K562 (cell line): ENCODE measurements around the gene CLTA. TPM values are rescaled to one million over a fixed set of nuclear protein-coding genes. Genes with fewer than 3 reads are reported as not detected.

Experiments used
- ATAC-seq: fragments of 200-7000 bp; cut with Tn5 transposase; 3 replicates; pipeline ENCODE4 v1.9.1; 2020; ENCODE audit warnings: moderate library complexity
- BruUV-seq: library from RNA; stranded (reverse); fragments of 400-500 nt; replicated peaks from 2 replicates; lab custom pipeline; 2021; lab: Mats Ljungman, UMichigan
- CTCF ChIA-PET: fragments of 300-600 bp; formaldehyde crosslinking; extraction: SDS; loops from one replicate; lab custom pipeline; 2021; ENCODE audit warnings: low intra/inter-chr PET ratio; lab: Yijun Ruan, JAX
- POLR2A ChIA-PET: fragments of 300-600, 350-650 bp; sonication (Branson Sonifier 250); formaldehyde crosslinking; extraction: SDS; loops from one replicate; lab custom pipeline; 2021; ENCODE audit warnings: antibody characterized with exemption, inconsistent platforms; lab: Yijun Ruan, JAX
- DNase-seq, 4 experiments: peaks; one replicate each; pipeline versions ENCODE4 v3.0.0 to v3.0.0-alpha.2; 2011 to 2018; ENCODE audit warnings: low spot score in 3 of 4, mixed read lengths in 3 of 4; ENCODE audit errors: extremely low read depth in 1 of 4
- FAIRE-seq: peaks from 2 replicates; lab custom pipeline; 2011; peaks lifted over from hg19 to GRCh38; lab: Jason Lieb, UNC
- H2AFZ ChIP-seq: 2 replicates; pipeline ENCODE4 v1.6.0; 2011; ENCODE audit warnings: low read depth, low read length, control low read depth, inconsistent platforms
- H3K27ac ChIP-seq: fragments of 200-600 bp; 3 replicates; pipeline ENCODE4 v1.8.0; 2011; ENCODE audit warnings: low read depth, mild to moderate bottlenecking, control low read depth, inconsistent platforms, low read length, moderate library complexity, mixed read lengths; ENCODE audit errors: extremely low read depth
- H3K27me3 ChIP-seq, 2 experiments: fragments of 300-600 bp in 1 of 2; 2 replicates in 1 of 2; 3 replicates in 1 of 2; pipeline versions ENCODE4 v1.6.0 to v1.8.0; 2011; ENCODE audit warnings: inconsistent platforms in 2 of 2, low read length in 2 of 2, mild to moderate bottlenecking in 1 of 2, mixed read lengths in 1 of 2, moderate library complexity in 1 of 2; ENCODE audit not compliant: control insufficient read depth in 2 of 2, insufficient read depth in 2 of 2
- H3K36me3 ChIP-seq: fragments of 300-600 bp; 3 replicates; pipeline ENCODE4 v1.8.0; 2011; ENCODE audit warnings: mild to moderate bottlenecking, low read length, inconsistent platforms; ENCODE audit not compliant: control insufficient read depth, insufficient read depth
- H3K4me1 ChIP-seq, 2 experiments: fragments of 200-600 bp in 1 of 2; replicated peaks in 1 of 2; 2 replicates in 1 of 2; 3 replicates in 1 of 2; pipeline versions ENCODE4 v1.5.1 to v1.8.0; 2011; ENCODE audit warnings: inconsistent platforms in 2 of 2, low read length in 2 of 2, mild to moderate bottlenecking in 1 of 2, mixed read lengths in 1 of 2, moderate library complexity in 1 of 2; ENCODE audit not compliant: control insufficient read depth in 2 of 2, insufficient read depth in 2 of 2
- H3K4me2 ChIP-seq: 2 replicates; pipeline ENCODE4 v1.6.1; 2011; ENCODE audit warnings: low read length, control low read depth, inconsistent platforms, mixed read lengths; ENCODE audit not compliant: insufficient read depth
- H3K4me3 ChIP-seq: fragments of 200-600 bp; sonication (generic), shearing (Covaris generic); 2 replicates; pipeline ENCODE4 v1.5.1; 2016; ENCODE audit warnings: control low read depth, inconsistent platforms
- H3K79me2 ChIP-seq: fragments of 200-600 bp; 3 replicates; pipeline ENCODE4 v1.8.0; 2011; ENCODE audit warnings: low read length, inconsistent platforms; ENCODE audit not compliant: control insufficient read depth, insufficient read depth
- H3K9ac ChIP-seq, 2 experiments: 2 replicates each; pipeline versions ENCODE4 v1.6.0 to v1.6.1; 2011; ENCODE audit warnings: low read depth in 2 of 2, low read length in 2 of 2, control low read depth in 1 of 2, inconsistent platforms in 1 of 2, mild to moderate bottlenecking in 1 of 2, mixed read lengths in 1 of 2; ENCODE audit not compliant: insufficient read depth in 1 of 2
- H3K9me1 ChIP-seq: one replicate; pipeline ENCODE4 v1.6.0; 2011; ENCODE audit warnings: inconsistent platforms, mild to moderate bottlenecking, low read length, moderate library complexity; ENCODE audit not compliant: control insufficient read depth, insufficient read depth
- H3K9me3 ChIP-seq: replicated peaks from 2 replicates; pipeline ENCODE4 v1.5.1; 2011; ENCODE audit warnings: low read depth, low read length, inconsistent platforms; ENCODE audit not compliant: control insufficient read depth, insufficient read depth
- H4K20me1 ChIP-seq: replicated peaks from 2 replicates; pipeline ENCODE4 v1.6.1; 2011; ENCODE audit warnings: low read length, inconsistent platforms, mixed read lengths; ENCODE audit not compliant: control insufficient read depth, insufficient read depth
- ARHGAP35 ChIP-seq: fragments of 450-650 bp; IDR thresholded peaks from 2 replicates; pipeline ENCODE4 v1.6.1; 2018; ENCODE audit not compliant: partially characterized antibody
- ARID1B ChIP-seq: fragments of 450-650 bp; IDR thresholded peaks from 2 replicates; pipeline ENCODE4 v1.6.1; 2016; ENCODE audit warnings: antibody characterized with exemption, mild to moderate bottlenecking, inconsistent platforms
- BDP1 ChIP-seq: IDR thresholded peaks from 3 replicates; pipeline ENCODE4 v1.6.1; 2011; ENCODE audit not compliant: insufficient read length, insufficient read depth
- CBX5 ChIP-seq: IDR thresholded peaks from 2 replicates; pipeline ENCODE4 v1.6.1; 2014; ENCODE audit warnings: low read depth, borderline replicate concordance
- ELF4 ChIP-seq: fragments of 450-650 bp; formaldehyde crosslinking; IDR thresholded peaks from 2 replicates; pipeline ENCODE4 v1.4.0; 2022; ENCODE audit warnings: missing genetic modification characterization
- ETS2 ChIP-seq: IDR thresholded peaks from 2 replicates; pipeline ENCODE4 v1.6.1; 2016; ENCODE audit warnings: borderline replicate concordance, missing genetic modification characterization, mild to moderate bottlenecking, moderate library complexity, missing compliant biosample characterization; ENCODE audit not compliant: poor library complexity, severe bottlenecking
- FOXJ2 ChIP-seq: fragments of 200-800 bp; sonication (Bioruptor generic); IDR thresholded peaks from 2 replicates; pipeline ENCODE4 v1.6.1; 2016; ENCODE audit warnings: missing genetic modification characterization, missing compliant biosample characterization
- HDAC8 ChIP-seq: fragments of 450-650 bp; IDR thresholded peaks from 2 replicates; pipeline ENCODE4 v1.6.1; 2016; ENCODE audit warnings: mild to moderate bottlenecking, missing genetic modification characterization, moderate library complexity, missing compliant biosample characterization
- HLTF ChIP-seq: fragments of 450-650 bp; IDR thresholded peaks from 2 replicates; pipeline ENCODE4 v1.6.1; 2016
- KDM1A ChIP-seq, 2 experiments: fragments of 450-650 bp; IDR thresholded peaks; 2 replicates each; pipeline ENCODE4 v1.6.1; 2016; ENCODE audit warnings: mild to moderate bottlenecking in 2 of 2
- MXI1 ChIP-seq: IDR thresholded peaks from 2 replicates; pipeline ENCODE4 v1.6.1; 2011; ENCODE audit warnings: low read depth, mild to moderate bottlenecking, improper control_type of control experiment, low read length
- NEUROD1 ChIP-seq: fragments of 150-350 bp; IDR thresholded peaks from 2 replicates; pipeline ENCODE4 v1.6.1; 2014; ENCODE audit warnings: borderline replicate concordance, low read length, low read depth; ENCODE audit not compliant: partially characterized antibody
- NONO ChIP-seq, 2 experiments: fragments of 200-400 bp in 1 of 2; fragments of 450-650 bp in 1 of 2; formaldehyde crosslinking in 1 of 2; IDR thresholded peaks; 2 replicates each; pipeline ENCODE4 v1.6.1; 2017; ENCODE audit warnings: low read depth in 2 of 2, mild to moderate bottlenecking in 2 of 2, moderate library complexity in 2 of 2, low read length in 1 of 2
- POLR2AphosphoS2 ChIP-seq: IDR thresholded peaks from 2 replicates; pipeline ENCODE4 v1.6.1; 2012; ENCODE audit warnings: low read length, improper control_type of control experiment
- RBM25 ChIP-seq: fragments of 200-400 bp; formaldehyde crosslinking; IDR thresholded peaks from 2 replicates; pipeline ENCODE4 v1.6.1; 2018; ENCODE audit warnings: low read length, low read depth, moderate library complexity; ENCODE audit not compliant: severe bottlenecking
- RCOR1 ChIP-seq, 2 experiments: IDR thresholded peaks; 2 replicates each; pipeline ENCODE4 v1.6.1; 2012; ENCODE audit warnings: low read depth in 2 of 2, low read length in 2 of 2, borderline replicate concordance in 1 of 2, improper control_type of control experiment in 1 of 2
- RHOXF2B ChIP-seq: fragments of 250-450 bp; sonication (Bioruptor Pico); conservative IDR thresholded peaks from 2 replicates; pipeline ENCODE4 v1.5.1; 2021
- WHSC1 ChIP-seq: IDR thresholded peaks from one replicate; pipeline ENCODE4 v1.6.1; 2012; ENCODE audit warnings: low read length, control low read depth, inconsistent platforms
- ZNF165 ChIP-seq: fragments of 250-450 bp; sonication (Bioruptor Pico); IDR thresholded peaks from 2 replicates; pipeline ENCODE4 v1.4.0; 2020; ENCODE audit warnings: borderline replicate concordance
- ZNF57 ChIP-seq: fragments of 450-650 bp; formaldehyde crosslinking; IDR thresholded peaks from 2 replicates; pipeline ENCODE4 v1.4.0; 2020; ENCODE audit warnings: mild to moderate bottlenecking, moderate library complexity
- WGBS: fragments of 100-300 bp; shearing (Covaris generic); methylation state at CpG from one replicate; pipeline ENCODE4 v1.1.6; 2016; ENCODE audit warnings: low coverage, mixed read lengths; ENCODE audit not compliant: insufficient coverage; ENCODE audit errors: missing lambda C conversion rate; 5-methylcytosine and 5-hydroxymethylcytosine counted together
- in situ Hi-C: fragments of 300-500 bp; cut with MboI; formaldehyde crosslinking; loops from 4 replicates; pipeline ENCODE4 v1.15.0; 2018; ENCODE audit warnings: inconsistent platforms, mixed read lengths
- intact Hi-C: fragments of 100-400 bp; cut with micrococcal nuclease; formaldehyde crosslinking; loops from 2 replicates; pipeline ENCODE4 v1.14.2; 2022
- polyA plus RNA-seq, 8 experiments: library from polyadenylated mRNA; depleted of rRNA in 4 of 8; stranded (reverse) in 5 of 8; unstranded in 3 of 8; fragments of >200 nt; fragmentation: Nextera tagmentation in 2 of 8; fragmentation: Illumina TruSeq in 1 of 8; extraction: Ambion mirVana in 2 of 8; extraction: Trizol in 1 of 8; gene quantifications; 2 replicates each; pipeline versions ENCODE4 v1.2.1 to v1.2.3, GENCODE V29; 2011 to 2014; ENCODE audit warnings: inconsistent platforms in 1 of 8, missing spikeins in 1 of 8
- total RNA-seq, 7 experiments: library from RNA; depleted of rRNA in 6 of 7; stranded (reverse); fragments of >200 nt in 6 of 7; fragmentation: Illumina TruSeq in 2 of 7; extraction: Trizol in 2 of 7; gene quantifications; 2 replicates each; pipeline versions ENCODE4 v1.2.1 to v1.2.3, GENCODE V29; 2011 to 2021; ENCODE audit warnings: low replicate concordance in 1 of 7
- TF ChIP-seq, protein P1 (sequence below): fragments of 450-650 bp; IDR thresholded peaks from one replicate; pipeline ENCODE4 v1.6.1; 2018; ENCODE audit warnings: mild to moderate bottlenecking, moderate library complexity; ENCODE audit not compliant: partially characterized antibody

CLTA gene
- total and polyA plus RNA-seq, 9 of the 15 experiments (the other 6 are each of a cell fraction or from before 2014, with no cell fraction given) = 37.8 to 219 (median 144) TPM

DNA sequence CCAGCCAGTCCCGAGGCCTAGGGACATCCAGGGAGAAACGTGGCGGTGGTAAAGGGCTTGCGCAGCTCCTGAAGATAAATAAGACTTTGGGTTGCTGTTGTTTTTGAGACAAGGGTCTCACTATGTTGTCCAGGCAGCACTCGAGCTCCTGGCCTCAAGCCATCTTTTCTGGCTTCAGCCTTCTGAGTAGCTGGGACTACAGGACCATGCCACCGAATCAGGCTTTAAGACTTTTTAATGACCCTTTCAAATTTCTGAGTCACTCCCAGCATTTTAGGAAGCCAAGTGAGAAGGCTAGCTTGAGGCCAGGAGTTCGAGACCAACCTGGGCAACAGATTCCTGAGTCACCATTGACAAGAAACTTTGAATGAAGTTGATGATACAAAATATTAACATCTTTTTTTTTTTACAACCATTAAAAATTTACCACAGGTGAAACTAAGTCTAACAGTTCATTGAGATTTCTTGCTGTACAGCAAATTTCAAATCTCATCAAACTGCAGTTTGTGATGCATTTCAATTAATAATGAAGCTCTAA is 68.3 kb downstream of the CLTA start:
- intact Hi-C loops = no loop called here
- Histone ChIP-seq H3K9ac (peak overlapping the region; percentile 69 to 96), H4K20me1 (no peaks in the 10 kb centered on the region; the same call in 1 of the 2 replicates), H3K36me3 (no peaks in the 10 kb centered on the region), H3K4me2 (peak overlapping the region; percentile 95), H3K79me2 (peaks cover 24% of the 10 kb centered on the region), H3K4me1 (peaks cover 0 to 3% of the 10 kb centered on the region in 2 experiments; a peak in 2 of 5 replicates), H3K9me3 (no peaks in the 10 kb centered on the region), H3K4me3 (peak overlapping the region; percentile 80), H2AFZ (peak overlapping the region; percentile 58), H3K9me1 (no peaks in the 10 kb centered on the region), H3K27me3 (no peaks in the 10 kb centered on the region), H3K27ac (peak overlapping the region; percentile 68)
- WGBS = 18% methylated on average over 7 of the region's 7 CpGs
- no peak for DNase-seq
- CTCF ChIA-PET = no interaction called here
- in situ Hi-C loops = no loop called here
- POLR2A ChIA-PET = interaction anchor here (0.6 to 1.6 kb wide), 8 partner anchors 8 to 768 kb away, joined by 3 to 7 read pairs (median 4); no protein-coding TSS in a partner anchor
- no peak for ATAC-seq
- no TSS peak for BruUV-seq
- FAIRE-seq = peak; percentile 11
- TF ChIP-seq RCOR1 (IDR thresholded peaks at IDR 0.05; ENCODE audit: borderline replicate concordance in 1 of 2, low read depth in 2 of 2, low read length in 2 of 2) (peak in 1 of 2 experiments; percentile 41; a peak in 1 of 4 replicates), ARID1B (no peak), FOXJ2 (tag) (no peak), HDAC8 (no peak), RBM25 (peak; percentile 57), ZNF57 (CRISPR knock-in tag) (no peak), RHOXF2B (CRISPR knock-in tag) (no peak), ZNF165 (CRISPR knock-in tag) (no peak), NONO (IDR thresholded peaks at IDR 0.05; ENCODE audit: low read depth in 2 of 2, low read length in 1 of 2) (no peak), HLTF (no peak), ETS2 (tag) (no peak), MXI1 (no peak), NEUROD1 (no peak), POLR2AphosphoS2 (no peak), ELF4 (no peak), WHSC1 (no peak), BDP1 (no peak), CBX5 (no peak), KDM1A (IDR thresholded peaks at IDR 0.05) (peak in 1 of 2 experiments; percentile 43; a peak in 2 of 4 replicates), ARHGAP35 (no peak)
- TF ChIP-seq, protein P1, sequence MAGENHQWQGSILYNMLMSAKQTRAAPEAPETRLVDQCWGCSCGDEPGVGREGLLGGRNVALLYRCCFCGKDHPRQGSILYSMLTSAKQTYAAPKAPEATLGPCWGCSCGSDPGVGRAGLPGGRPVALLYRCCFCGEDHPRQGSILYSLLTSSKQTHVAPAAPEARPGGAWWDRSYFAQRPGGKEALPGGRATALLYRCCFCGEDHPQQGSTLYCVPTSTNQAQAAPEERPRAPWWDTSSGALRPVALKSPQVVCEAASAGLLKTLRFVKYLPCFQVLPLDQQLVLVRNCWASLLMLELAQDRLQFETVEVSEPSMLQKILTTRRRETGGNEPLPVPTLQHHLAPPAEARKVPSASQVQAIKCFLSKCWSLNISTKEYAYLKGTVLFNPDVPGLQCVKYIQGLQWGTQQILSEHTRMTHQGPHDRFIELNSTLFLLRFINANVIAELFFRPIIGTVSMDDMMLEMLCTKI = no peak
